DND-41 (cell line): ENCODE measurements around the gene MED22.

ENCODE experiments used
- ATAC-seq: fragments of 200-7000 bp; cut with Tn5 transposase; 3 replicates; pipeline ENCODE4 v1.9.1; 2021; ENCODE audit warnings: low read depth; ENCODE audit not compliant: insufficient read depth
- DNase-seq: peaks from one replicate; pipeline ENCODE4 v3.0.0-alpha.2; 2020
- H2AFZ ChIP-seq: 2 replicates; pipeline ENCODE4 v1.6.0; 2012; ENCODE audit warnings: low read depth, low read length
- H3K27ac ChIP-seq: 2 replicates; pipeline ENCODE4 v1.5.1; 2012; ENCODE audit warnings: low read length, inconsistent platforms
- H3K27me3 ChIP-seq: fragments of 200-600 bp; sonication (generic); 2 replicates; pipeline ENCODE4 v1.6.0; 2012; ENCODE audit warnings: low read length, mild to moderate bottlenecking, inconsistent platforms; ENCODE audit not compliant: insufficient read depth, poor library complexity
- H3K36me3 ChIP-seq: 2 replicates; pipeline ENCODE4 v1.5.1; 2012; ENCODE audit warnings: low read length, inconsistent platforms; ENCODE audit not compliant: insufficient read depth
- H3K4me1 ChIP-seq: 2 replicates; pipeline ENCODE4 v1.5.1; 2012; ENCODE audit warnings: mild to moderate bottlenecking, low read length; ENCODE audit not compliant: insufficient read depth
- H3K4me2 ChIP-seq: 2 replicates; pipeline ENCODE4 v1.6.0; 2012; ENCODE audit warnings: mild to moderate bottlenecking, moderate library complexity, low read length, inconsistent platforms; ENCODE audit not compliant: insufficient read depth
- H3K4me3 ChIP-seq, 2 experiments: fragments of 200-600 bp in 1 of 2; shearing (Covaris generic) in 1 of 2; 2 replicates each; pipeline ENCODE4 v1.5.1; 2012 to 2016; ENCODE audit warnings: inconsistent platforms in 2 of 2, low read length in 2 of 2, mild to moderate bottlenecking in 2 of 2, low read depth in 1 of 2, moderate library complexity in 1 of 2
- H3K79me2 ChIP-seq: 2 replicates; pipeline ENCODE4 v1.6.0; 2012; ENCODE audit warnings: low read length, inconsistent platforms; ENCODE audit not compliant: insufficient read depth
- H3K9ac ChIP-seq: 2 replicates; pipeline ENCODE4 v1.6.0; 2012; ENCODE audit warnings: low read depth, mild to moderate bottlenecking, inconsistent platforms, low read length, moderate library complexity
- H3K9me3 ChIP-seq: 2 replicates; pipeline ENCODE4 v1.5.1; 2012; ENCODE audit warnings: low read length, moderate library complexity, mild to moderate bottlenecking, inconsistent platforms; ENCODE audit not compliant: insufficient read depth, severe bottlenecking
- H4K20me1 ChIP-seq: 2 replicates; pipeline ENCODE4 v1.6.0; 2012; ENCODE audit warnings: low read length; ENCODE audit not compliant: insufficient read depth
- CTCF ChIP-seq: IDR thresholded peaks from 2 replicates; pipeline ENCODE4 v1.5.1; 2012; ENCODE audit warnings: borderline replicate concordance, low read length, moderate library complexity, mild to moderate bottlenecking; ENCODE audit not compliant: poor library complexity, severe bottlenecking; ENCODE audit errors: extremely low read depth
- EZH2 ChIP-seq: IDR thresholded peaks from 3 replicates; pipeline ENCODE4 v1.6.1; 2012; ENCODE audit warnings: borderline replicate concordance, low read depth, mild to moderate bottlenecking, moderate library complexity, low read length, inconsistent platforms; ENCODE audit not compliant: severe bottlenecking

The MED22 gene

GRCh38 chr9:133341369-133342068 is 6.4 kb downstream of the MED22 start:
- H4K20me1 ChIP-seq, result peaks cover 13% of the 10 kb centered on the region; the same call in 1 of the 2 replicates
- H3K36me3 ChIP-seq, result peaks cover 69% of the 10 kb centered on the region
- H3K27ac ChIP-seq, result no peak overlapping the region
- no peak overlapping the region for H2AFZ ChIP-seq
- no peak for ATAC-seq
- H3K27me3 ChIP-seq, result no peaks in the 10 kb centered on the region
- no peak overlapping the region for H3K9ac ChIP-seq
- H3K4me3 ChIP-seq, result no peak overlapping the region
- H3K4me2 ChIP-seq, result no peak overlapping the region
- no peaks in the 10 kb centered on the region for H3K9me3 ChIP-seq
- peaks cover 17% of the 10 kb centered on the region for H3K79me2 ChIP-seq
- no peak for TF ChIP-seq EZH2
- no peak for TF ChIP-seq CTCF
- H3K4me1 ChIP-seq, result peaks cover 15% of the 10 kb centered on the region
- no peak for DNase-seq

- H3K36me3 ChIP-seq, result peaks cover 65% of the 10 kb centered on the region
- no peaks in the 10 kb centered on the region for H3K9me3 ChIP-seq
- no peaks in the 10 kb centered on the region for H3K27me3 ChIP-seq
- peaks cover 14% of the 10 kb centered on the region for H3K79me2 ChIP-seq
- peaks cover 13% of the 10 kb centered on the region for H3K4me1 ChIP-seq
- no peak overlapping the region for H3K9ac ChIP-seq
- peaks cover 11% of the 10 kb centered on the region; the same call in 1 of the 2 replicates for H4K20me1 ChIP-seq
- ATAC-seq (no peak), DNase-seq (no peak)
- H3K4me3 ChIP-seq, result no peak overlapping the region
- no peak overlapping the region for H3K4me2 ChIP-seq
- no peak overlapping the region for H3K27ac ChIP-seq
- H2AFZ ChIP-seq, result no peak overlapping the region
- TF ChIP-seq EZH2 (no peak), CTCF (no peak)
Measured at GRCh38 chr9:133340916-133341315, 7.0 kb downstream of the MED22 start.

- peaks cover 58% of the 10 kb centered on the region for H3K36me3 ChIP-seq
- H3K4me2 ChIP-seq, result no peak overlapping the region
Measured at GRCh38 chr9:133340256-133340655, 7.7 kb downstream of the MED22 start.

More at GRCh38 chr9:133340256-133340655, 7.7 kb downstream of the MED22 start:
- ATAC-seq, result no peak
- peaks cover 14% of the 10 kb centered on the region for H4K20me1 ChIP-seq
- H2AFZ ChIP-seq, result no peak overlapping the region
- no peak overlapping the region for H3K27ac ChIP-seq
- no peaks in the 10 kb centered on the region for H3K9me3 ChIP-seq
- H3K4me1 ChIP-seq, result peaks cover 11% of the 10 kb centered on the region
- H3K79me2 ChIP-seq, result peaks cover 14% of the 10 kb centered on the region
- H3K27me3 ChIP-seq, result no peaks in the 10 kb centered on the region
- no peak overlapping the region for H3K4me3 ChIP-seq
- TF ChIP-seq CTCF (no peak), EZH2 (no peak)
- H3K9ac ChIP-seq, result no peak overlapping the region
- DNase-seq, result no peak
